ENCODE measurements around the gene S100A6. TPM values are rescaled to one million over a fixed set of nuclear protein-coding genes. Genes with fewer than 3 reads are reported as not detected.
A peak's percentile ranks its signal among the peaks of the same experiment; 100 is the strongest.

Gene S100A6
- total and polyA plus RNA-seq, 11 donors = 157 to 1,213 (median 360) TPM

DNA sequence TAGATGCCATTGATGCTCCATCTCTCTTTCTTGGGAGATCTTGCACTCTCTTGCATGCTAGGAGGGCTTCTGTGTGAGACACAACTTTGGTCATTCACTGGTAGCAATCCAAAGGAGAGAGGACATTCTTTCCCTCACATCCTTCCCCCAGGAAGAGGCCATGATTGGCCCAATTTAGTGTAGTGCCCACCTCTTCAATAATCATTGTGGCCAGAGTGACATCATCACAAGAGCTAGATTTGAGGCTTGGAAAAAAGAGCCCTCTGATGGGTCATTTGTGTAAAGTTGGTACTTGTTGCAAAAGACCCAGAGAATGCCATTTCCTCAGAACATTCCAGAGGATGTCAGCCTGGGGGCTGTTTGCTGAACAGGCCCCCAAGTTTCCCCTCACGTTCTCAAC lies 30.2 kb downstream of the S100A6 start:
- ATAC-seq (no peak), DNase-seq (no peak)
- 80 to 100% (median 88%) methylated on average over 1 of the region's 1 CpG for WGBS, 4 donors
- no peak for TF ChIP-seq POLR2A (IDR thresholded peaks at IDR 0.05)
- TF ChIP-seq, protein P1, sequence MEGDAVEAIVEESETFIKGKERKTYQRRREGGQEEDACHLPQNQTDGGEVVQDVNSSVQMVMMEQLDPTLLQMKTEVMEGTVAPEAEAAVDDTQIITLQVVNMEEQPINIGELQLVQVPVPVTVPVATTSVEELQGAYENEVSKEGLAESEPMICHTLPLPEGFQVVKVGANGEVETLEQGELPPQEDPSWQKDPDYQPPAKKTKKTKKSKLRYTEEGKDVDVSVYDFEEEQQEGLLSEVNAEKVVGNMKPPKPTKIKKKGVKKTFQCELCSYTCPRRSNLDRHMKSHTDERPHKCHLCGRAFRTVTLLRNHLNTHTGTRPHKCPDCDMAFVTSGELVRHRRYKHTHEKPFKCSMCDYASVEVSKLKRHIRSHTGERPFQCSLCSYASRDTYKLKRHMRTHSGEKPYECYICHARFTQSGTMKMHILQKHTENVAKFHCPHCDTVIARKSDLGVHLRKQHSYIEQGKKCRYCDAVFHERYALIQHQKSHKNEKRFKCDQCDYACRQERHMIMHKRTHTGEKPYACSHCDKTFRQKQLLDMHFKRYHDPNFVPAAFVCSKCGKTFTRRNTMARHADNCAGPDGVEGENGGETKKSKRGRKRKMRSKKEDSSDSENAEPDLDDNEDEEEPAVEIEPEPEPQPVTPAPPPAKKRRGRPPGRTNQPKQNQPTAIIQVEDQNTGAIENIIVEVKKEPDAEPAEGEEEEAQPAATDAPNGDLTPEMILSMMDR (IDR thresholded peaks at IDR 0.05) = no peak
- Histone ChIP-seq H3K27ac (peak overlapping the region in 5 of 12 donors; percentile 78 to 86 (median 84)), H3K4me3 (no peak overlapping the region), H3K36me3 (no peaks in the 10 kb centered on the region), H3K27me3 (no peaks in the 10 kb centered on the region), H3K4me1 (peaks cover 0 to 22% (median 14%) of the 10 kb centered on the region in 12 donors), H3K9me3 (no peaks in the 10 kb centered on the region)
- intact Hi-C loops (cut with DNase I) = no loop called here

DNA sequence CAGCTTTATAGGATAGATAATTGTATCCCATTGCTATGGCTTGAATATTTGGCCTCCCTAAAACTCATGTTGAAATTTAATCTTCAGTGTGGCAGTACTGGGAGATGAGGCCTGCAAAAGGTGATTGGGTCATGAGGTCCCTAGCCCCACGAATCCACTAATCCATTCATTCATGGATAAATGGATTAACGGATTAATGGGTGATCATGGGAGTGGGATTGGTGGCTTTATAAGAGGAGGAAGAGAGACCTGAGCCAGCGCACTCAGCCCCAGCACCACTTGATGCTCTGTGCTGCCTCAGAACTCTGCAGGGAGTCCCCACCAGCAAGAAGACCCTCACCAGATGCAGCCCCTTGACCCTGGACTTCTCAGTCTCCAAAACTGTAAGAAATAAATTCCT lies 32.0 kb downstream of the S100A6 start:
- Histone ChIP-seq H3K4me3 (no peak overlapping the region), H3K4me1 (peaks cover 0 to 22% (median 14%) of the 10 kb centered on the region in 12 donors), H3K27ac (no peak overlapping the region), H3K27me3 (no peaks in the 10 kb centered on the region), H3K9me3 (no peaks in the 10 kb centered on the region), H3K36me3 (no peaks in the 10 kb centered on the region)
- intact Hi-C loops (cut with DNase I) = no loop called here
- DNase-seq = no peak
- 84 to 89% (median 87%) methylated on average over 3 of the region's 3 CpGs for WGBS, 4 donors
- no peak for TF ChIP-seq POLR2A (IDR thresholded peaks at IDR 0.05)
- TF ChIP-seq, protein P1 (IDR thresholded peaks at IDR 0.05) = no peak
- no peak for ATAC-seq

DNA sequence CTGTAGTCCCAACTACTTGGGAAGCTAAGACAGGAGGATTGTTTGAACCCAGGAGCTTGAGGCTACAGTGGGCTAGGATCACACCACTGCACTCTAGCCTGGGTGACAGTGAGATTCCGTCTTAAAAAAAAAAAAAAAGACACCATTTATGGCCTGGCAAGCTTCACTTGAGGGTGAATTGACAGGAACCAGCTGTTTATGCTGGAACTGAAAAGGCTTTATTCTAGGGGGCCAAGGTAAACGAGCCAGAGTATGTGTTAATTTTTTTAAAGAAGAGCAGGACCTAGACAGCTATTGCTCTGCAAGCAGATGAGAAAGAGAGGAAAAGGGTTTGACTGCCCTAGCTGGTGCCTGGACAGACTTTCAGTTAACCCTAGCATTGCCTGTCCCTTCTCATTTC lies 37.0 kb downstream of the S100A6 start:
- intact Hi-C loops (cut with DNase I) = loop anchor here in 2 of 10 donors (5.0 kb wide), 1 partner anchor 36 kb away; the partner anchor contains the start of gene S100A7 (in 2 of the 2)
- Histone ChIP-seq H3K36me3 (no peaks in the 10 kb centered on the region), H3K27ac (no peak overlapping the region), H3K27me3 (no peaks in the 10 kb centered on the region), H3K4me3 (no peak overlapping the region), H3K4me1 (peaks cover 0 to 8% (median 1%) of the 10 kb centered on the region in 12 donors), H3K9me3 (no peaks in the 10 kb centered on the region)
- WGBS, 4 donors = 19 to 36% (median 28%) methylated on average over 2 of the region's 2 CpGs
- TF ChIP-seq, protein P1 (IDR thresholded peaks at IDR 0.05) = no peak
- no peak for TF ChIP-seq POLR2A (IDR thresholded peaks at IDR 0.05)
- ATAC-seq (no peak), DNase-seq (no peak)

DNA sequence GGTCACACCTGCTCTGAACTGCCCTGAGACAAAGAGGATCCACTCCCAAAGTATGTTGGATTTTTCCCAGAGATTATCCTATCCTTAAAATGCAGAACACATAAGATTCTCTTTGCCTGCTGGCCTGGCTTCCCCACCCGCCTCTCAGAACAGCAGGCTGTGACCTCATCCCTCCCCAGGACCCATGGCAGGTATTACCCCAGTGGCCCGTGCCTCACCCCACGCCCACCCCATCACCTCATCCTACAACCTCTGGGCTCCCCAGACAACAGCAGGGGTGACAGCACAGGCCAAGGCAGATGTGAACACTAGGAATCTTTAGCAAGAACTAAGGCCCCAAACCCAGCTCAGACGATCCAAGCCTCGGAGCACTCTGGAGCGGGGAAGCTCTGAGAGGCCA lies 40.3 kb downstream of the S100A6 start:
- DNase-seq (no peak), ATAC-seq (no peak)
- no peak for TF ChIP-seq POLR2A (IDR thresholded peaks at IDR 0.05)
- TF ChIP-seq, protein P1 (IDR thresholded peaks at IDR 0.05) = no peak
- H3K9me3 ChIP-seq = no peaks in the 10 kb centered on the region
- H3K4me3 ChIP-seq = no peak overlapping the region
- H3K27ac ChIP-seq = no peak overlapping the region
- H3K36me3 ChIP-seq = no peaks in the 10 kb centered on the region
- WGBS, 4 donors = 62 to 76% (median 68%) methylated on average over 6 of the region's 6 CpGs
- H3K27me3 ChIP-seq = no peaks in the 10 kb centered on the region
- intact Hi-C loops (cut with DNase I) = loop anchor here in 8 of 10 donors (1.0 to 5.0 kb wide), 6 partner anchors 29 to 143 kb away; partner anchors contain the start of gene S100A7 (in 2 of the 8)
- peaks cover 0 to 33% (median 5%) of the 10 kb centered on the region in 12 donors for H3K4me1 ChIP-seq

Measured in heart left ventricle (tissue), 16 donors.